Stimulated activated CD8-positive, alpha-beta memory T cell treated with anti-CD3 and anti-CD28 coated beads, Interleukin-7, amount 100 ng/mL, for 48 hours (primary cell): ENCODE measurements around the gene CACNB2.

ENCODE experiments used
- DNase-seq, 2 donors: peaks; one replicate each; pipeline ENCODE4 v3.0.0-alpha.2; 2020; ENCODE audit warnings: low read depth in 1 of 2; ENCODE audit errors: extremely low read depth in 1 of 2

CACNB2 gene

GRCh38 chr10:18224626-18225445 lies 84.6 kb downstream of the CACNB2 start:
- DNase-seq: no peak

DNA sequence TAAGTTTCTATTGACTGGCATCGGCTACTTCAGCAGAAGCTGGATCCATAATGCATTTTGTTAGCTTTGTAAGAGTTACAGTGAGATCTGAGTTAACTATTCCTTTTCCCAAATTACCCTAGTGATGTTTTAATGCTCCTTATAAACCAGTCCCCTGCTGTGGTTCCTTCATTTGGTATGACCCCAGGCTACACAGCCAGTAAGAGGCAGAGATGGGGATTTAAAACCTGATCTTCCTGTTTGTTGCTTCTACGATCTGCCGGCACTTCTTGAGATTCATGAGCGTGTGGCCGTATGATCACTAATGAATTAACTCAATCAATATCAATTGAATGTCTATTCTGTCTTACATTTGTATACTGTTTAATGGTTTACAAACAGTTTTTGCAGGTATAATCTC lies 86.1 kb downstream of the CACNB2 start:
- no peak for DNase-seq

- DNase-seq: no peak
Observed at GRCh38 chr10:18229826-18230225, 89.6 kb downstream of the CACNB2 start.

DNA sequence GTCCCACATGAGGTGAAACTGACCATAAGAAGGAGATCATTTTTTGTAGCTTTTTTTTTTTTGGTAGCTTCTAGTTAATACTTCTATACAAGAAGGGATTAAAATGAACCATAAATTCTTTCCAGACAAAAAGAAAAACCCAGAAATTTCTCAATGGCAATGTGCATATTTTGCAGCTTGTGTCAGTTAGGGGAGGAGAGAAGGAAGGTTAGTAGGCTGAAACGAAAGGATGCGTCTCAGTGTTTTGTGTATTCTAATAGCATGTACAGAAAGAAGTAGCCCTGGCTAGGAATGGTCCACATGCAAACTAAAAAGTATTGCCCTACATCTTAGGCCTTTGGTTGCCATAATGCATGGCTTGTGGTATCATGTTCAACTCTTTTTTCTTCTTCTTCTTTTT lies 90.6 kb downstream of the CACNB2 start:
- DNase-seq: no peak

DNA sequence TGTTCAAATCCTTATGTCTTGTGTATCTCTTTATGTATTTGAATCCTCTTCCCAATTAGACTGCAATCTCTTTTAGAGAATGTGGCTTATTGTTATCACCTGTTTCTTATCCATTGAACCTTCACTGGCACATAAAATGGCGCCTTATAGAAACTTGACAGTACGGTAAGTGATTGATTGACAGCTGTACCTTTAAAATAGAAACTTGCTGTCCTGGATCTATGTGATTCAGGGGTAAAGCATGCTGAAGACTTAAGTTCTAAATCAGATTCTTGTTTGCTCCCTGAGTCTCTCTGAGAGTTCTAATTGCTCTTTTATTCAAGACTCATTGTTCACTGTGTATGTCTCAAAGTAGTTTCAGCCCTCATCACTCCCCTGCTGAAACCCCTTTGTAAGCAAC lies 91.3 kb downstream of the CACNB2 start:
- DNase-seq: no peak

- no peak for DNase-seq
Observed at GRCh38 chr10:18233775-18234174, 93.6 kb downstream of the CACNB2 start.

DNA sequence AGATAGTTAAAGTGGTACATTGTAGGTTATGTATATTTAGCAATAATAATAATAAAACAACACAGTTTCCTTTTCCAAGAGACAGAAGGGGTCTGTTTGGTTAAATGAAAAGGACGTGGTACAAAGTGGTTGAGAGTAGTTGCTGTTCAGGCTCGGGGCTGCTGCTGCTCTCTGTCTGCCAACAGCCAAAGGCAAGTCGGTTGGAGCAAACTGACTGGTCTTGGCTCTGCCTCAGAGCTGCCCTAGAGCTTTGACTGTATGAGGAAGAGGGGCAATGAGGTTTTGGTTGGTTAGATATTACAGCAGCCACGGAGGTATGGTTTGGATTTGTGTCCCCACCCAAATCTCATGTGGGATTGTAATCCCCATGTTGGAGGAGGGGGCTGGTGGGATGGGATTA lies 95.3 kb downstream of the CACNB2 start:
- no peak for DNase-seq

GRCh38 chr10:18236756-18237155 lies 96.5 kb downstream of the CACNB2 start:
- no peak for DNase-seq

- no peak for DNase-seq
Observed at GRCh38 chr10:18238870-18239485, 98.8 kb downstream of the CACNB2 start.

GRCh38 chr10:18240185-18240882 lies 100.1 kb downstream of the CACNB2 start:
- no peak for DNase-seq

- no peak for DNase-seq
Observed at GRCh38 chr10:18246967-18247366, 106.7 kb downstream of the CACNB2 start.

DNA sequence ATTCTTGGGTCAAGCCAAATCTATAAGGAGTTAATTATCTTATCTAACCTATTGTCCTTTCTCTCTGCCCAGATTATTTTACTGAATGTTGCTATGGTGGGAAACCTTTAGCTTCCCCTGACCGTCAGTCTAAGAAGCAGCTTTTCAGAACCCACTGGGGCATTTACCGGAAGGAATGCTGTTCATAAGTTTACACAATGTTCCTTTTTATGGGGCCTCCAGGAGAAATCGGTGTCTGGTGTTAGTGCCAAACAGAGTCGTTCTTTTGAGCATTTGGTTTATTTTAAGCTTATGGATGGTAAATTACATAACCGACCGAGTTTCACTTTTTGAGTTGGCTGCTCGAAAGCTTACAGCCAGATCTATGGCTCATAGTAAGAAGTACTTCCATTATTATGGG lies 111.9 kb downstream of the CACNB2 start:
- DNase-seq: no peak

- no peak for DNase-seq
Observed at GRCh38 chr10:18254086-18254485, 113.9 kb downstream of the CACNB2 start.

GRCh38 chr10:18254692-18255091 lies 114.5 kb downstream of the CACNB2 start:
- no peak for DNase-seq

DNA sequence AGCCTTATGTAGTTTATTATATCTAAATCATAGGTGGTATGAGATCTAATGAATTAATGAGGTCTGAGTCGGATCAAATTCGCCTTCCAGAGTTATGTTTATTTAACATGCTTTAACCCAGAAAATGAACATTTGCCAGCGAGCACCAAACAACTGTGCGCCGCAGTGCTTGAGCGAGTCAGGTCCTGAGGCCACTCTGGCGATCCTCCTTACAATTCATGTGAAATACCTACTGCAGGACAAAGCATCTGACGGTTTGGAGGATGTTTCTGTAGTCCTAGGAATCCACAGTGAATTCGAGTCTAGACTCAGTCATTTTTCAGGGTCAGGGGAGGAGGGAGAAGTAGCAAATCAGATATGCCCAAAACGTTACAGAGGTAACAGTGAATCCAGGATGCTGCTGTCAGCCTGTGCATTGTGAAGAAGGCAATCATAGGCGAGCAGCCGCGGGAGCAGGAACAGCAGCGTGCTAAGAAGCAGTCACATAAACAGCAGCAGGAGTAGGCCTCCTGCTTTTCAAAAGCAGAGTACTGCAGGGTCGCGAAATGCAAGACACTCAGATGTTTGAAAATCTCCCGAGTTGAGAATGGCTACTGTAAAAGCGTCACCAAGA lies 120.2 kb downstream of the CACNB2 start:
- DNase-seq: no peak

DNA sequence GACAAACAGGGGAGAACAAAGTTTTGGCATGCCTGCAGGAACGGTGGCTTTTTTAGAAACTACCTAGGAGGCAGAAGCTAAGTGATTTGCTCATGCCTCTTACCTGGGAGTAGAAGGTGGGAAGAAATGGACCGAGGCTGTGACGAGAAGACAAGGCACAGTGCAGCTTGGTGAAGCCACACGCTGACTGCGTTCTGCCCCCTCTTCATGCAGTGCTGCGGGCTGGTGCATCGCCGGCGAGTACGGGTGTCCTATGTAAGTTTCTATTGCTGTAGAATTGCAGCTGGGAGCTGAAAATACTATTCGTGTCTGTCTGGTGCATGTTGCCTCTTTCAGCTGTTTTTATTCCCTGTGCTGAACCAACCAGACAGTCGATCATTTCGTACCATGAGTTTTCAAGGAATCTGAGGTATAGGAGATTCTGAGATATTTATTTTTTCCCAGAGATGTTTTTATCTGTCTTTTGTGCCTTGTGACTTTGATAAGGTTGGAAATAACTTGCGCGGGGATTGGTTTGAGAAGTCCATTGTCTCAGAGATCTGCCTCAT lies 120.9 kb downstream of the CACNB2 start:
- DNase-seq: no peak

DNA sequence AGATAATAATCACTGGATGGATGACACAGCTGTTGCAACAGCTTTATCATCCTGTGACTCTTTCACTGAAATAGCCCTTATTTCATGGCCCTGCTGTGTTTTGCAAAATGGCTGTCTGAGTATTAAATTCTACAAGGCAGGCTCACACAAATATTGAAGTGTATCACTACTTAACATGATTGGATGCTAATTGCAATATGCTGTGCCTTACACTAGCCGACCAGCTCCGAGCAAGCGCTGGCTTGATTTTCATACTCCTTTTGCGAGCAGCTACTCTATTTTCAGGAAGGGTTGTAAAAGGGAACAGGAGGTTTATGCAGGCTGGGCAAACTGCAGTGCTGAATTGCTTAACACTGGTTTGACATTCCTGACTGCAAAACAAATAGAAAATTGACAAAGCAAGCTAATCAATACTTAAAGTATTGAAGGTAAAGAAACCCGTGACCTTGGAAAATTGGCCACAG lies 121.6 kb downstream of the CACNB2 start:
- no peak for DNase-seq

DNA sequence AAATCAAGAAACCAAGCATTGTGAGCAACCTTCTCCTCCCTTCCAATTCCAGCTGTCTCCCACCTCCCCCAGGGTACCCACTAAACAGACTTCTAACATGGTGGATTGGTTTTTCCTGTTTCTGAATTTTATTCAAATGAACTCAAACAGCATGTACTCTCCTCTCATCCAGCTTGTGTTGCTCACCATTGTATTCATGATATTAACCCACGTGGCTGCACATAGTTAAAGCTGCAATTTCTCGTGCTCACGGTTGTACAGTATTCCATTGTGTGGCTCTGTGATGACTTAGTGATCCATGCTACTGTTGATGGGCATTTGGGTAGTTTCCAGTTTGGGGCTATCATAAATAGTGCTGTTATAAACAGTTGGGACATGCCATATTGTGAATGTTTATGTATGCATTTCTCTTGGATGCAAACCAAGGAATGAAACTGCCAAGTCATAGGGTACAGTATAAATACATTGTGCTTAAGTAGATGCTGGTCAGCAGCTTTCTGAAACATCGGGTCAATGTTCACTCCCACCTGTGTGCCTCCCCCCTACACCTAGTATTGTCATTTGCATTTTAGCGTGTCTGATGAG lies 124.3 kb downstream of the CACNB2 start:
- DNase-seq: no peak

GRCh38 chr10:18268005-18268404 lies 127.8 kb downstream of the CACNB2 start:
- no peak for DNase-seq

DNA sequence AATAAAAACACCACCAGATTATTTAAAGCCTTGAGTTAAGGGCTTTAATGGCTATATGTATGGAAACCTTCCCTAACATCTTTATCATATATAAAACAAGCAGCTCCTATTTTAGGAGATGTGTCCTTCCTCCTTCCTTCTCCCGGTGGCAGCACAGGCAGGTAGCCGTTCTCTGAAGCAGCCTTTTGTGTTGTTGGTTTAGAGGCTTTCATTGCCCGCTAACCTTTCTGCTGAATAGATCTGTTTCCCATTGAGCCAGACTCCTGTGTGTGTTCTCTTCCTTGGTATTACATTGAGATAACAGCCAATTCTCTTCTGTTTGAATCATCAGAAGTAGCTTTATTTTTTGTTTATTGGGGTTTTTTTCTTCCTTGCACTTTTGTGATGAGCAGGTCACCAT lies 131.3 kb downstream of the CACNB2 start:
- DNase-seq: no peak

DNA sequence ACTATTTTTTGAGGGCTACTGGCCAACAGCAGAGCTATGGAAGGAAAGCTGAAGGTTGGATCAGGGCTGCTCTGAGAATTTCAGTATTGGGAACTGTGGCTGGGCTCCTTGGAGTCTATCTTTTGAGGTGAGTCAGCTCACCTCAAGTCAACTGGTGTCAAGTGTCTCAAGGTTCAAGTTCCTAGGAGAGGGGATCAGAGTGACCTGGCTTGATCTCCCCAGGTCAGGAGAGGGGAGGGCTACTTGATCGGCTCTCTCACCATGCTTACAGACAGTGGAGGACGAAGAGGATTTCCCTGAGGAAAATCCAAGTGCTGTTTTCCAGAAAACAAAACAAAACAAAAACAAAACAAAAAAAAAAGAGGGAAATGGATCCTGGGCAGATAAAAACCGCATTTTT lies 132.8 kb downstream of the CACNB2 start:
- DNase-seq: no peak
